Mucosa of stomach (tissue), 1 donor: Measurements from ENCODE around the gene PPIC.
"Not testable (repeated sequence)": the region's sequence is repeated elsewhere in the genome, so short reads cannot be mapped to it uniquely, and the experiment has no call there.

Source experiments
- H3K27me3 ChIP-seq: one replicate; pipeline ENCODE4 v1.7.0; 2013; ENCODE audit warnings: mild to moderate bottlenecking, low read length; ENCODE audit not compliant: control insufficient read depth, insufficient read depth
- H3K36me3 ChIP-seq: one replicate; pipeline ENCODE4 v1.7.0; 2013; ENCODE audit warnings: low read length; ENCODE audit not compliant: control insufficient read depth, insufficient read depth
- H3K4me1 ChIP-seq: one replicate; pipeline ENCODE4 v1.7.0; 2013; ENCODE audit warnings: mild to moderate bottlenecking, low read length; ENCODE audit not compliant: control insufficient read depth, insufficient read depth
- H3K4me3 ChIP-seq: one replicate; pipeline ENCODE4 v1.7.0; 2013; ENCODE audit warnings: low read length
- H3K9ac ChIP-seq: one replicate; pipeline ENCODE4 v1.7.0; 2013; ENCODE audit warnings: mild to moderate bottlenecking, low read length, moderate library complexity
- H3K9me3 ChIP-seq: one replicate; pipeline ENCODE4 v1.7.0; 2013; ENCODE audit warnings: mild to moderate bottlenecking, low read length, moderate library complexity; ENCODE audit not compliant: control insufficient read depth
- donor health status: Pancreatic carcinoma.

Gene PPIC

GRCh38 chr5:122977319-122977718 lies 59.2 kb downstream of the PPIC start:
- no peak overlapping the region for H3K9ac ChIP-seq
- no peak overlapping the region for H3K4me3 ChIP-seq
- no peaks in the 10 kb centered on the region for H3K9me3 ChIP-seq
- H3K4me1 ChIP-seq: no peaks in the 10 kb centered on the region
- H3K27me3 ChIP-seq: no peaks in the 10 kb centered on the region
- H3K36me3 ChIP-seq: no peaks in the 10 kb centered on the region

GRCh38 chr5:122974251-122974650 lies 62.3 kb downstream of the PPIC start:
- not testable (repeated sequence) for H3K4me1 ChIP-seq, H3K9me3 ChIP-seq, H3K36me3 ChIP-seq, H3K27me3 ChIP-seq, H3K4me3 ChIP-seq, H3K9ac ChIP-seq

GRCh38 chr5:122973759-122974158 lies 62.8 kb downstream of the PPIC start:
- not testable (repeated sequence) for H3K9me3 ChIP-seq, H3K9ac ChIP-seq, H3K36me3 ChIP-seq, H3K4me1 ChIP-seq, H3K4me3 ChIP-seq, H3K27me3 ChIP-seq
